ACC112 (cell line): ENCODE measurements around the gene NHLRC4.
"Not testable (repeated sequence)": the region's sequence is repeated elsewhere in the genome, so short reads cannot be mapped to it uniquely, and the experiment has no call there.

ENCODE experiments used
- H2AFZ ChIP-seq: fragments of 200-600 bp; sonication (generic); one replicate; pipeline ENCODE4 v1.6.0; 2017; ENCODE audit warnings: antibody characterized with exemption, low read length; ENCODE audit not compliant: unreplicated experiment
- H3K27ac ChIP-seq: fragments of 200-600 bp; sonication (generic); 2 replicates; pipeline ENCODE4 v1.5.1; 2014; ENCODE audit warnings: low read depth, mild to moderate bottlenecking, antibody characterized with exemption, low read length, moderate library complexity
- H3K27me3 ChIP-seq: fragments of 200-600 bp; sonication (generic); 2 replicates; pipeline ENCODE4 v1.6.1; 2014; ENCODE audit warnings: mild to moderate bottlenecking, antibody characterized with exemption, low read length, moderate library complexity, mixed read lengths; ENCODE audit not compliant: insufficient read depth
- H3K36me3 ChIP-seq: fragments of 200-600 bp; sonication (generic); 2 replicates; pipeline ENCODE4 v1.6.1; 2016; ENCODE audit warnings: mild to moderate bottlenecking, antibody characterized with exemption, low read length, moderate library complexity, mixed read lengths; ENCODE audit not compliant: insufficient read depth
- H3K4me1 ChIP-seq: fragments of 200-600 bp; sonication (generic); one replicate; pipeline ENCODE4 v1.6.1; 2016; ENCODE audit warnings: low read length, mixed read lengths; ENCODE audit not compliant: insufficient read depth, unreplicated experiment, control insufficient read depth
- H3K4me3 ChIP-seq: fragments of 200-600 bp; sonication (generic); 2 replicates; pipeline ENCODE4 v1.5.1; 2014; ENCODE audit warnings: mild to moderate bottlenecking, low read depth, low read length
- H3K79me2 ChIP-seq: fragments of 200-600 bp; sonication (generic); one replicate; pipeline ENCODE4 v1.6.0; 2016; ENCODE audit warnings: low read length; ENCODE audit not compliant: control insufficient read depth, unreplicated experiment, insufficient read depth

The NHLRC4 gene

DNA sequence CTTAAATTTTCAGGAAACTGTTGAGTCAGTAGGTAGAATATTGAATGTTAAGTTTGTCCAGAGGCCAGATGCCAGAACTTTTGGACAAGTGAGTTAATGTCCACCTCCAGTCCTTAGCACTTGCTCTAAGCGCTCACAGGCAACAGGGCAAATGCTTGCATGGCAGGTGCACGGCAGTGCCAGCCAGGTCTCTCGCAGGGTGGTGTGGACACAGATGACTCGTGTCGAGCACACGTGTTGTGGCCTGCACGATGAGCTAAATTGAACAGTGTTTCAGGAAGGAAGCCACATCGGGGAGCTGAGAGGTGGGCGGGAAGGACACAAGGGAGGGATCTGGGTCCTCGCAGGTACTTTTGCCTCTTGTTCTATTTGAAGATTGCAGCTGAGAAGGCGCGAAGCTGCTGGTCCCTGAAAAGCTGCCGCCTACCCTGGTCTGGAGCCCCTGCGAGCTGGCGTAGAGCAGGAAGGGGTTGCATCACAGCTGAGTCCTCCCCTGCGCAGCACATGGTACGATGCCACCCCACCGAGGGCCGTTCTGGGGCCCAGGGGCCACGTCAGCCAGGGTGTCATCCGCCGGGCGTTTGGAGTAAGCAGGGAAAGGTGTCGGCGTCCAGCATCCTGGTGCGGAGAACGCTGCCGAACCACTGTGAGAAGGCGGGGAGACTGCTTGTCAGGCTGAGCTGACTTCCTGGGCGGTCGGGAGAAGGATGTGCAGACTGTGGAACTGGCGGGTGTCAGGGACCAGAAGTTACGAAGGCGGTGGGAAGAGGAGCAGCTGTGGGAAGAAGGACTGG is 29.3 kb downstream of the NHLRC4 start:
- H3K27me3 ChIP-seq: no peaks in the 10 kb centered on the region
- peaks cover 2% of the 10 kb centered on the region for H3K4me1 ChIP-seq
- peaks cover 7% of the 10 kb centered on the region; the same call in 1 of the 2 replicates for H3K36me3 ChIP-seq
- H3K27ac ChIP-seq: no peak overlapping the region
- no peak overlapping the region for H3K4me3 ChIP-seq
- no peak overlapping the region for H2AFZ ChIP-seq
- peaks cover 26% of the 10 kb centered on the region for H3K79me2 ChIP-seq

DNA sequence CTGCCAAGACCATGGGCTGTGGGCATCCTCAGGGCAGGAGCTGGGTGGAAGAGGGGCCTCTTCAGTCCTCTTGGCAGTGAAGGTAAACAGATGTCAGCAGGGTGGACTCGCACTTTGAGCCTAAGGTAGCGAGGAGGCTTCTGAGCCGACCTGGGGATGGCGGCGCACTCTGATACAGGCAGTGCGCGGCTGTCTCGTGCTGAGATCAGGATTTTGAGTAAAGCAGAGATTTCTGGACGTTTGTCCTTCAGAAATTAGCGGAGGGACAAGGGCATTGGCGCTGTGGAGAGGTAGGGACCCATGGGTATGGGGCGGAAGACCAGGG is 29.9 kb downstream of the NHLRC4 start:
- Histone ChIP-seq H3K27ac (no peak overlapping the region), H3K4me3 (no peak overlapping the region), H2AFZ (no peak overlapping the region), H3K27me3 (no peaks in the 10 kb centered on the region), H3K4me1 (no peaks in the 10 kb centered on the region), H3K36me3 (peaks cover 7% of the 10 kb centered on the region; the same call in 1 of the 2 replicates), H3K79me2 (peaks cover 24% of the 10 kb centered on the region)

GRCh38 chr16:597655-598054 is 30.9 kb downstream of the NHLRC4 start:
- H3K79me2 ChIP-seq: peaks cover 17% of the 10 kb centered on the region
- not testable (repeated sequence) for H3K4me3 ChIP-seq, H3K27ac ChIP-seq, H3K4me1 ChIP-seq, H3K27me3 ChIP-seq, H2AFZ ChIP-seq, H3K36me3 ChIP-seq

- Histone ChIP-seq H3K79me2 (peaks cover 7% of the 10 kb centered on the region), H3K27ac (no peak overlapping the region), H3K4me3 (no peak overlapping the region), H2AFZ (no peak overlapping the region), H3K27me3 (no peaks in the 10 kb centered on the region), H3K36me3 (peaks cover 7% of the 10 kb centered on the region; the same call in 1 of the 2 replicates), H3K4me1 (no peaks in the 10 kb centered on the region)
These were observed 32.3 kb downstream of the NHLRC4 start for GRCh38 chr16:598823-599739.

- Histone ChIP-seq H3K79me2 (peaks cover 5% of the 10 kb centered on the region), H3K4me1 (no peaks in the 10 kb centered on the region), H3K36me3 (peaks cover 7% of the 10 kb centered on the region; the same call in 1 of the 2 replicates), H3K27me3 (no peaks in the 10 kb centered on the region), H2AFZ (no peak overlapping the region), H3K4me3 (no peak overlapping the region), H3K27ac (no peak overlapping the region)
These were observed 34.0 kb downstream of the NHLRC4 start for GRCh38 chr16:600781-601180.

GRCh38 chr16:603933-604332 is 37.1 kb downstream of the NHLRC4 start:
- no peaks in the 10 kb centered on the region for H3K27me3 ChIP-seq
- H2AFZ ChIP-seq: no peak overlapping the region
- peaks cover 4% of the 10 kb centered on the region; the same call in 1 of the 2 replicates for H3K36me3 ChIP-seq
- no peaks in the 10 kb centered on the region for H3K4me1 ChIP-seq
- peaks cover 3% of the 10 kb centered on the region for H3K79me2 ChIP-seq
- no peak overlapping the region for H3K4me3 ChIP-seq
- H3K27ac ChIP-seq: no peak overlapping the region

GRCh38 chr16:606656-607307 is 40.0 kb downstream of the NHLRC4 start:
- Histone ChIP-seq H2AFZ (no peak overlapping the region), H3K4me1 (no peaks in the 10 kb centered on the region), H3K36me3 (no peaks in the 10 kb centered on the region), H3K4me3 (no peak overlapping the region), H3K27ac (no peak overlapping the region), H3K27me3 (no peaks in the 10 kb centered on the region), H3K79me2 (peaks cover 3% of the 10 kb centered on the region)

DNA sequence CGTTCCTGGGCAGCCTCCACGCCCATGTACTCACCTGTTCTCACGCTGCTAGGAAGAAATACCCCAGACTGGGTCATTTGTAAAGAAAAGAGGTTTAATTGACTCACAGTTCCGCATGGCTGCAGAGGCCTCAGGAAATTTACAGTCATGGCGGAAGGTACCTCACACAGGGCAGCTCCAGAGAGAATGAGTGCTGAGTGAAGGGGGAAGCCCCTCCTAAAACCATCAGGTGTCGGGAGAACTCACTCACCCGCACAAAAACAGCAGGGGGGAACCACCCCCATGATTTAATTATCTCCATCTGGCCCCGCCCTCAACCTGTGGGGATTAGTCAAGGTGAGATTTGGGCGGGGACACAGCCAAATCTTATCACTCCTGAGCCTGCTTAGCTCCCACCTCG is 41.2 kb downstream of the NHLRC4 start:
- peaks cover 3% of the 10 kb centered on the region for H3K79me2 ChIP-seq
- H2AFZ ChIP-seq: no peak overlapping the region
- H3K27me3 ChIP-seq: no peaks in the 10 kb centered on the region
- H3K27ac ChIP-seq: no peak overlapping the region
- H3K4me1 ChIP-seq: no peaks in the 10 kb centered on the region
- no peak overlapping the region for H3K4me3 ChIP-seq
- H3K36me3 ChIP-seq: no peaks in the 10 kb centered on the region

DNA sequence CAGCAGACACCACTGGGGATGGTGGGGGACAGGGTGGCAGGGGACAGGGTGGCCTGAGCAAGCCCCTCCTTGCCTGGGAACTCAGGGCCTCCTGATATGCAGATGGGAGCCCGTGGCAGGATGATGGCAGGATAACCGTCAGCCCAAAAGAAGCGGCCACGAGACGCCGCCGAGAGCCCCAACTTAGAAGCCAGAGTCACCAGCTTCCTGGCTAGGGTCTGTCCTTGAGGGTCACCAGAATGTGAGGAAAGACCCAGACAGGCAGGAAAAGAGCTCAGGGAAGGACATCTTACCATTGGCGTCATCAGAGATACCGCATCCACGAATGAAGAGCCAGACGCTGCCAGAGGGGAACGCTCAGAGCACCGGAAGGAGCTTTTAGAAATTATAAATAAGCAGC is 42.5 kb downstream of the NHLRC4 start:
- Histone ChIP-seq H3K36me3 (no peaks in the 10 kb centered on the region), H3K27ac (no peak overlapping the region), H3K27me3 (no peaks in the 10 kb centered on the region), H3K4me3 (no peak overlapping the region), H3K79me2 (peaks cover 3% of the 10 kb centered on the region), H2AFZ (no peak overlapping the region), H3K4me1 (no peaks in the 10 kb centered on the region)

DNA sequence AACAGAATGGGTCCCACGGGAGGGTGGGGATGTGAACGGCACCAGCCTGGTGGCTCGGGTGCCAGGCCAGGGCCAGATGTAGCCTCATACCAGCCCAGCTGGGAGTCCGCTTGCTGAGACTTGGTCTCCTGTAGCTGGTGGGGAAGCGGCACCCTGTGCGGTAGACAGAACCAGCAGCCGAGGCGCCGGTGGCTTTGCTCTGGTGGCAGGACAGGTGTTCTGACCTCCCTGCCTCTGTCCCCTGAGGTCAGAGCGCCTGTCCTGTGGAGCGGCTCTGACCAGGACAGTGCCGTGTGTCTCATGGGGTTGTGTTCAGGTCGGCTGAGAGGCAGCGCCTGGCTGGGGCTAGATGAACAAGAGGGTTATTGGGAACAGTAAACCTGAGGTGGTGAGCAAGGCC is 43.2 kb downstream of the NHLRC4 start:
- H3K4me1 ChIP-seq: no peaks in the 10 kb centered on the region
- no peak overlapping the region for H3K27ac ChIP-seq
- H3K4me3 ChIP-seq: no peak overlapping the region
- H3K79me2 ChIP-seq: peaks cover 3% of the 10 kb centered on the region
- no peaks in the 10 kb centered on the region for H3K27me3 ChIP-seq
- no peak overlapping the region for H2AFZ ChIP-seq
- H3K36me3 ChIP-seq: no peaks in the 10 kb centered on the region
